Neural cell (in vitro differentiated cells): Measurements from ENCODE around the gene URI1.

Experiments used
- CTCF ChIP-seq: fragments of 450-650 bp; IDR thresholded peaks from 2 replicates; pipeline ENCODE4 v1.5.1; 2014; ENCODE audit warnings: antibody characterized with exemption, mild to moderate bottlenecking, moderate library complexity; ENCODE audit not compliant: poor library complexity, severe bottlenecking
- EP300 ChIP-seq: fragments of 450-650 bp; conservative IDR thresholded peaks from 2 replicates; pipeline ENCODE4 v1.6.1; 2014; ENCODE audit warnings: antibody characterized with exemption, mild to moderate bottlenecking, moderate library complexity; ENCODE audit not compliant: poor library complexity, severe bottlenecking
- EZH2 ChIP-seq: fragments of 200-600, 300-800 bp; shearing (Covaris generic), sonication (generic); IDR thresholded peaks from 2 replicates; pipeline ENCODE4 v1.6.1; 2014; ENCODE audit warnings: antibody characterized with exemption, low read length, borderline replicate concordance, mild to moderate bottlenecking; ENCODE audit not compliant: insufficient read depth, poor library complexity, severe bottlenecking
- RAD21 ChIP-seq: fragments of 450-650 bp; conservative IDR thresholded peaks from 2 replicates; pipeline ENCODE4 v1.6.1; 2014; ENCODE audit warnings: antibody characterized with exemption, mild to moderate bottlenecking, moderate library complexity
- REST ChIP-seq: IDR thresholded peaks from 2 replicates; pipeline ENCODE4 v1.6.1; 2012; ENCODE audit warnings: borderline replicate concordance
- SMC3 ChIP-seq: fragments of 450-650 bp; conservative IDR thresholded peaks from 2 replicates; pipeline ENCODE4 v1.6.1; 2014; ENCODE audit warnings: antibody characterized with exemption, mild to moderate bottlenecking, moderate library complexity; ENCODE audit not compliant: poor library complexity

GRCh38 chr19:29928831-29929230, 13.2 kb upstream of the URI1 start:
- TF ChIP-seq RAD21 (no peak), CTCF (no peak), SMC3 (no peak), EZH2 (no peak), REST (no peak), EP300 (no peak)
